ENCODE data around the gene MRPL48.
"Not testable (repeated sequence)": the region's sequence is repeated elsewhere in the genome, so short reads cannot be mapped to it uniquely, and the experiment has no call there.

Gene MRPL48

DNA sequence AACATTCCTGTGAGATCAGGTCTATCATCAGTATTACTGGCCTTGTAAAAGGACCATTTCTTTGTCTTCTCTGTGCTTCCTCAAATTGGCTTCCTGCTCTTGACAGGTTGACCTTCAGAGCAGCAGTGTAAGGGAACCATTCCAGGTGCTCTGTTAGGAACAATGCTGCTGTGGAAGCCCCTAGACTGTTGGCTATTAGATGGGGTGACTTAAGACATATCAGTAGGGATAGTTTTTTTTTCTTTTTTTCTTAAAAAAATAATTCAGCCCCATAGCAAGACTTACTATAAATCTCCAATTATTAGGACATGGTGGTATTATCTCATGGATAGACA lies 51.4 kb downstream of the MRPL48 start:
- DNase-seq (ENCODE audit: low read depth), result no peak

DNA sequence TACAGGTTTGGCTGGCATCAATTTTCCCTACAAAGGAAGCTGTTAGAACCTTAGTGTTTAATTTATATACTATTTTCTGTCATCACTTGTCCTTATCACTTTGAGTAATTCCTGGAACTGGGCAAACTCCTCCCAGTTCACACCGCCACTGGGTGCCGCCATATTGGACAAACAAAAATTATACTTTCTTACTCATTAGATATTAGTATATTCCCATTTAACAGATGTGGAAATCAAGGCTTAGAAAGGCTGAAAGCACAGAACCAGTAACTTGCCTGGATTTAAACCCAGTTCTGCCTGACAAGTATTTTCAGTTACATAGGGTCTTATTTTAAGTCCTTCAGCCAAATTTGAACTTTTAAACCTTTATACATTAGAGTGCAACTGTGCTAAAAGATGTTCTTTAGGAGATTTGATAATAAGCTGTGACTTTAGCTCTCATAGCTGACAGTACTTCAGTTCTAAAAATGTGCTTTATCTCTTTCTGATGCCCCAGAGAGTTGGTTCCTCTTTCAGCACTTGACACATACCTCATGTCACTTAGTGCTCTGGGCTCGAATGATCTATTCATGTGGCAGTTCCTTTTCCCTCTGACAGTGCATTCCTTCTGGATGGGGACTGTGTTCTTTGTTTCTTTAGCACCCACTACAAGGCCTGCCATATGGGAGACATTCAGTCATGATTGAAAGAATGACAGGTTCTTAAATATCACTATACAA lies 63.5 kb downstream of the MRPL48 start:
- DNase-seq (ENCODE audit: low read depth), result no peak

DNA sequence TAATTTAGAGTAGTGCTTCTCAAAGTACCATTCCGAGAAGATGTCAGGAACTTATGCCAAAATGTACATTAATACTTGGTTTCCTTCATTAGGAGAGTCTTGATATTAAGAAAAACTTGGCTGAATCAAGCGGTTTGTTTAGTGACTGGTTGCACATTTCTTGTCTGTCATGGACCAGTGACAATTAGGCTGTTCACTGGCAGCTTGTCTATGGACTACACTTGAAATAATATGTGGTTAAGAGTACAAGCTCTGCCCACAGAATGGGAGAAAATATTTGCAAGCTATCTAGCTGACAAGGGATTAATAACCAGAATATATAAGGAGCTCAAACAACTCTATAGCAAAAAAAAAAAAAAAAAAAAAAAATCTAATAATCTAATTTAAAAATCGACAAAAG lies 64.4 kb downstream of the MRPL48 start:
- no peak for DNase-seq (ENCODE audit: low read depth)

DNA sequence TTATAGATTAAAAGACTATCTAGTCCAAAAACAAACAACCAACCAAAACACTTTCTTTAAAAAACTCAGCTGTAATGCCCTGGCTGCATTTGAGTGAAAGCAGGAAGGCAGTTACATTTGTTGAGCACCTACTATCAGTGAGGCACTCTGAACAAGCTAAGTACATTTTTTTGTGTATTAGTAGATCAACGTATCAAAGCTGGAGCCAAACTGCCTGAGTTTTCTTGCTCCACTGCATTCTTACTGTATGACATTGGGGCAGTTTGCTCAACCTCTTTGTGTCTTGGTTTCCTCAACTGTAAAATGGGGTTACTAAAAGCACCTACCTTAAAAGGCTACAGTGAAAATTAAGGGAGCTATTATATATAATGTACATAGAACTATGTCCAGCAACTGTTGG lies 67.0 kb downstream of the MRPL48 start:
- DNase-seq (ENCODE audit: low read depth), result no peak

DNA sequence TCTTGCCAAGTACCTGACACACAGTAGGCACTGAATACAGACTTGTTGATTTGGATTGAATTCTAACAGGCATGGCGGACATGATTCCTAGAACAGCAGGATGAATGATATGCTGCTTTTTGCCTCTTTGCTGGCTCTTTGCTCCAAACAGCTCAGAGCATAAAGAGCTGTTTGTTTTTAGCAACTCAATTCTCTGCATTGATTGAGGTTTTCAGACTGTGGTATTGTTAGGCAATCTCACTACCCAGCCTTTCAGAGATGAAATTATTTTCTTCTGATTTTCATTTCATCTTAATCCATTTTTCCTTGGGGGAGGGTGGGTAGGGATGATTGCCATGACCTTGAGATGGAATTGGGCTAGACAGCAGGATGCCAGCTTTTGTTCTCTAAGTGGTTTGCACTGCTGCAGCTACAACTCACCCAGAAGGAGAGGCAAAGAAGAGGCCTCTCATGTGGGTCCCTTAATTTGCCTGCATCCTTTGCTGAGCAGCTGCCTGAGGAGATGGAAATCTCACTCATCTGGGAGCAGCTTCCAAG lies 68.4 kb downstream of the MRPL48 start:
- DNase-seq (ENCODE audit: low read depth), result no peak

DNA sequence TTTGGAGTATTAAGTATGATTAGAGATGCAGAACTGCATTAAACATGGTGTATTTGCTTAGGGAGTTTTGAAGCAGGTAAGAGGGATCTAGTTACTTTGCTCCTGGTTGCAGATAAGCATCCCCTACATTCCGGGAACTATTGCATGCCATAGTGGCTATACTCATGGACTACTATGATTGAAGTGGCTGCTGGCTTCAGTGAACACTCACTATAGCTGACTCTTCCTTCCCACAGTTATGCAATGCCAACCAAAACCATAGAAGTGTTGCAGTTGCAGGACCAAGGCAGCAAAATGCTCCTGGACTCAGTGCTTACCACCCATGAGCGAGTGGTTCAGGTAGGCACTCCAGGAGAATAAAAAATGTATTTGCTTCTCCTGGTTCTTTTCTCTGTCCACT lies 72.0 kb downstream of the MRPL48 start:
- no peak for DNase-seq (ENCODE audit: low read depth)

DNA sequence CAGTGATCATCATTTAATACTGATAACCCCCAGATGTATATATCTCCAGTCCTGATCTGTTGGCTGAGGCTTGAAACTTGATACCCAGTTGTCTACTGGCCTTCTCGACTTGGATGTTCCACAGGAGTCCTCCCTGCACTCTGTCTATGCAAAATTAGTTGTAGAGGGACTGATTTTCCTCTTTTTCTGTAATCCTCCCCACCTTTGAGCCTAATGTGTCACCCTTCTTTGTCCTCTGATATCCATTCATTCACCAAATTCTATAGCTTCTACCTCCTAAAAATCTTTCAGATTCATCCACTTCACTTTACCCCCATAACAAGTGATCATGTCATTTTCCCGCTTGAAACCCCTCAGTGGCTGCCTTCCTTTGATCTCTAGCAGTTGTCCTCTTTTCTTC lies 72.5 kb downstream of the MRPL48 start:
- DNase-seq (ENCODE audit: low read depth), result no peak

DNA sequence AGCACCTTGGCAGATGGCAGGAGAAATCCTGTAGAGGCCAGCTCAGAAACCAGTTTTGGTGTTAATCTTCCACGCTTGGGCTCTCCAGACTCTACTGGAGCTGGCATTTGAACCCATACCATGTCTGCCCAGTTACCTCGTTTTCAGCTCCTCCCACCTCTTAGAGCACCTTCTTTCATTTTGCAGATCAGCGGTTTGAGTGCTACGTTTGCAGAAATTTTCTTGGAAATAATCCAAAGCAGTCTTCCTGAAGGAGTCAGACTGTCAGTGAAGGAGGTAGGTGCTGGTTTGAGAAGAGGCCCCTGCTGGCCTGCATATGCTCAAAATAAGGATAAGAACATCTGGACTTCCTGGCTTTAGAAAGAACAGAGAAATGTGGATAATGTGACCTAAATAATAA lies 75.3 kb downstream of the MRPL48 start:
- DNase-seq (ENCODE audit: low read depth), result no peak

DNA sequence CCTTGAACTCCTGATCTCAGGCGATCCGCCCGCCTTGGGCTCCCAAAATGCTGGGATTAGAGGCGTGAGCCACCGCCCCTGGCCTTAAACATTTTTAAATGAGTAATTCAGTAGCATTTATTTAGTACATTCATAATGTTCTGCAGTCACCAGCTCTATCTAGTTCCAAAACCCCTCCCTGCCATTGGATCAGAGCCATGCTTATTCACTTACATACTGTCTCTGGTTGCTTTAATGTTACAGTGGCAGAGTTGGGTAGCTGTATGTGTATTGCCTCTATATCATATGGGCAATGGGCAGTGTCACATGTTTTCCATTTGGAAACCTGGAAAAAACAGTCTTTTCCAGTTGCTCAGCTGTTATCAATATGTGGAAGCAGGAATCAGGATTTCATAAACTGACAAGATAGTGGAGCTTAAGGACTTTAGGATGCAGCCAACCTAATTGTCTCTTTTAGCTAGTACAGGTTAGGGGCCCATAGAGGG lies 78.5 kb downstream of the MRPL48 start:
- DNase-seq (ENCODE audit: low read depth), result no peak

DNA sequence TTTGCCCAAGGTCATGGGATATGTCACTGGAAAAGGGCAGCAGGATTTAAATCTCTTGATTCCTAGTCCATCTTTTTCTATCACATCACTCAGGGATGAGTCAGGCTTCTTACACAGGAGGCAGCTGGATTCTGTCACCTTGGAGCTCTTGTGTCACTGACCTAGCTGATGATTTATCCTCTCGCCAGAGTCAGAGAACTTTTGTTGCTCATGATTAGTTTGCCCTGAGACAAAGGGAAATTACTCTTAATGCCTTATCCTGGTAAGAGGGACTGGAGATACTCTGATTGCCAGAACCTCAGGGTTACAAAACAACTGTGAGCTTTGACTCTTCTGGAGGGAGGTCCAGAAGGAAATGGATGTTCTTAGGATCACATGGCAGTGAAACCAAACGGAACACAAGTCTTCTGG lies 78.9 kb downstream of the MRPL48 start:
- DNase-seq (ENCODE audit: low read depth), result no peak

DNA sequence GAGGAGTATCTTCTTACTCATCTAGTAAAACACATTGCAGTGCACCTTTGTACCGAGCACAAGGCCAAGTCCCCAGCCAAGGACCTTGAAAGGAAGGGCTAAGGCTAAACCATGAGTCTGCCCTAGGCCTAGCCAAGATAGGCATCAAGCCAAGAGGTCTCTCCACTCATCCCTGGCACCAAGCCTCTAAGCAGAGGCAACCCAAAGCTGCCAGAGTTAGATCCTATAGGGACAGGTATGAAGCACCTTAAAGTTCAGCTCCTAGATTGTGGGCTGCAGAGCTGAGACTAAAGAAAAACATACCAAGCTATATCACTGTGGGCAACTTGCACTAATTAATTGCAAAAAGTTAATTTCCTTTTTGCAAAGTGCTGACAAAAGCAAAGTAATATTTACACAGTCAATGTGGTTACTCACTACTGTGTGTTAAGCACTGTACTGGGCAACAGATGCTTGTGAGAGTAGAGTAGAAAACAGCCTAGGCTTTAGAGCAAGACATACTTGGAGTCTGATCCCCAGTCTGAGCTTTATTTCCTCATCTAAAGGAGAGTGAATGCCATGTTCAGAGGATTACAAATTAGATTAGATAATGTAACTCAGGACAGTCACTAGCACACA lies 81.8 kb downstream of the MRPL48 start:
- DNase-seq (ENCODE audit: low read depth), result no peak

DNA sequence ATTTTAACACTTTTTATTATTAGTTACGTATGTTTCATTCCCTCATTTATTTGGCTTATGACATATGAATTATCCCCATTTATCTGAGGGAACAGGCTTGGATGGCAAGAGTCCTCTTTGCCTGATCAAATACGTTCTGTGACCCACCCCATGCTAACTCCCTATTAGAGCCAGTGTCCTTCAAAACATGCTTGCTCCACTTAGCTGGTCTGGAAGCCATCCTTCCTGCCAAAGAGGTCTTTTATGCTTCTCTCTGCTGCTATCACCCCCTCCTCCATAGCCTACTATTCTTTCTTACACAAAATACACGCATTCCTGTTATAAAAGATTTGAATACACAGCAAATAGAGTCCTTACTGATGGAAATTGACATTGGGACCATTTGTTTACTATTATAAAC lies 82.6 kb downstream of the MRPL48 start:
- DNase-seq (ENCODE audit: low read depth), result no peak

DNA sequence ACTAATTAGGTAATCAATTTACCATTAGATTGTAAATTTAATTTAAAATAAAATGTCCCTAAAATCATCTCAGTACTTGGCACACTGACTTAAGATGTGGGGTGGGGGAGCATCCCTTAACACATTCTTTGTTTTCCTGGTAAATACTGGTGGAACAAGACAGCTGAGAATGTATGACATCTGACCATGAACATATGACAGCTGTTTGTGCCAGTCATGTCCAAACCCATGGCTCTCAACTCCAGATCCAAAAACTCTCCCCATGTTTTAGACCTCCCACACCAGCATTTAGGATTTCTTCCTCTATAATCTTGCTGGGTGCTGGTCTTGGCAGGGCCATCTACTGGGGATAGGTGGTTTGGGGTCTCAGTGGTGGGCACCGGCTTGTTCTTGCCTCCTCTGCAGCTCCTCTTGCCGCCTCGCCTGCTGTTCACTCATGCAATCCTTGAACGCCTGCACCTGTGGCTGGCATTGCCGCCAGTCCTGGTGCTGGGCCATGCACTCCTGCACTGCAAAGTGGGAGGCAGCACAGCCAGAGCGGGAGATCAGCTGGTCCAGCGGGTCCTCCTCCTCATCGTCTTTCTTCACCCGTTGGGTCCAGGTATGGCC lies 85.2 kb downstream of the MRPL48 start:
- DNase-seq (ENCODE audit: low read depth), result no peak

DNA sequence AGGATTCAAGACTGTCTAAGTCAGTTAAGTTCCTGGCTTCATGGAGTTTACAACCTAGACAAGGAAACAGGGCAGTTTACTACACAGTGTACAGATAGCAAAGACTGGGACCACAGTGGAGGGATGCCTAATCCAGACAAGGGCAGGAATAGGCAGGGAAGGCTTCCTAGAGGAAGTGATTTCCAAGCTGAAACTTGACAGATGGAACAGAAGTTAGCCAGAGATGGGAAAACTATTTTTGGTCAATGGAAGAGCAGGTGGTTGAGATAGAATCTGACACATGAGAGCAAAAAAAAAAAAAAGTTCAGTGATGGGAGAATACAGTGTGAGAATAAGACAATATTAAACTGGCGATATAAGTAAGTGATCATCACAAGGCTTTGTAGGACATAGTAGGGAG lies 87.7 kb downstream of the MRPL48 start:
- no peak for DNase-seq (ENCODE audit: low read depth)

DNA sequence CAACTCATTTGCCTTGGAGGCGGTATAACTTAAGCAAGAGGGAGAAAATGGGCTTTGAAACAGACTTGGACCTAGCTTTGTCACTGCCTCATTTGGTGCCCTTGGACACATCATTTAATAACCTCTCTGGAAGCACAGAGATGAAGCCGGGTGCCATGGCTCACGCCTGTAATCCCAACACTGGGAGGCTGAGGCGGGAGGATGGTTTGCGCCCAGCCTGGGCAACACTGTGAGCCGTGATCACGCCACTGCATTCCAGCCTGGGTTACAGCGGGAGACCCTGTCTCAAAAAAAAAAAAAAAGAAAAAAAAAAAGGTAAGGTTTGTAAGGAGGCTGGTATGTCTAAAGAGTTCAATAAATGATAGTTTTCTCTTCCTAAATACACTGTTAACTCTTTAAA lies 88.2 kb downstream of the MRPL48 start:
- DNase-seq (ENCODE audit: low read depth), result no peak

DNA sequence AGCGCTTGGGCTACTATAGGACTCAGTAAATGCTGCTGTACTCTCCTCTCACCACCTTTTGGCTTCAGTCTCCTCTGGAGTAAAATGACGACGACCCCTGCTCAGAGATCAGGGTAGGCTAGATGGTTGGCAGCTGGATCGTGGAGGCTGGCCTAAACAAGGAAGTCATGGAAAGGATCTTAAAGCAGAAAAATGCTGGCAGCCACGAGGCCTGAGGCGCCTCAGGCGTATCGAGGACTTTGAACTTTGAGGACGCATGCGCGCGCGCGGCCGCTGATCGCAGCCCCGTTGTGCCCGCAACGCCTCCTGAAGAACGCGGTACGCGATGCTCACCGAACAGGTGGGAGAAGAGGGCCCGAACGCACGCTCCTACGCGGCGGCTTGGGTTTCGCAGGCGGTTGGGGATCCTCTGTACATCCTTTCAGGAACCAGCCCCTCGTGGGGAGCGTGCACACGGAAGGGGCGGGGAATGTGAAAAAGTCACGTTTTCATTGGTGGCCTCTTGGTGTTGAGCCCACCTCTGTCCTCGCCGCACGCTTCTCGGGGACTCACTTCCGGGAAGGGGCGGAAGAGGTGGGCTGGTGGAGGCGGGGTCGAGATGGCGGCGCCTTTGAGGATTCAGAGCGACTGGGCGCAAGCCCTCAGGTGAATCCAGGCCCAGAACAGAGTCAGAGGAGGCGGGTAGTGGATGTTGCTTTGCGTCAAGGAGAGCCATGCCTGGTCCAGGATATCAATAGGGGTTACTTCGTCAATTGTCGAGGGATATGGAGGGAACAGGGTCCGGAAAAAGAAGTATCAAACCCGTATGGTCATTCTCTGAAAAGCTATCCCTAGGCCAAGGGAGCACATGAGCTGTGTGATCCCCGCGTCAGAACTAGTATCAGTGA lies 89.0 kb downstream of the MRPL48 start, which contains the start of the genes COA4 and PAAF1:
TSS of gene COA4 (minus strand) at position 423 of the 887 bp plus-strand sequence. CDS start 3,468 bp downstream, outside the sequence.
TSS of gene PAAF1 (plus strand) at position 576 of the 887 bp plus-strand sequence. CDS start at position 599, 23 bp downstream.
- peak; percentile 91 for DNase-seq (ENCODE audit: low read depth)

DNA sequence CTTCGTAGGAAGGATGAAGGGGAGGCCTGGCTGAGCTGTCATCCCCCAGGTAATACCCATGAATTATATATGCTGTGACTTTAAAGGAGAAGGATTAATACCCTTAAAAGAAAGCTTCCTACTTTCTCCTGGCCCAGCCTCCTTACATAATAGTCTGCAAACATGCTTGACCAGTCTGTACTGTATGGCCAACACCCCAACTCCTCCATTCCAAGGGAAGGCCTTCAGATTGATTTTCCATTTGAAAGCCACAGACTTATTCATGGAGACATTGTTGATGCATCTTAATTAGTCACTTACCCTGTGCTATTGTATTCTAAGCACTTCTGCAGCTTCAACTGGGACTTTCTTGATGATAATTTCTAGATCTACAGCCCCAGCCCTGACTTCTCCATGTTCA lies 91.1 kb downstream of the MRPL48 start:
- no peak for DNase-seq (ENCODE audit: low read depth)

DNA sequence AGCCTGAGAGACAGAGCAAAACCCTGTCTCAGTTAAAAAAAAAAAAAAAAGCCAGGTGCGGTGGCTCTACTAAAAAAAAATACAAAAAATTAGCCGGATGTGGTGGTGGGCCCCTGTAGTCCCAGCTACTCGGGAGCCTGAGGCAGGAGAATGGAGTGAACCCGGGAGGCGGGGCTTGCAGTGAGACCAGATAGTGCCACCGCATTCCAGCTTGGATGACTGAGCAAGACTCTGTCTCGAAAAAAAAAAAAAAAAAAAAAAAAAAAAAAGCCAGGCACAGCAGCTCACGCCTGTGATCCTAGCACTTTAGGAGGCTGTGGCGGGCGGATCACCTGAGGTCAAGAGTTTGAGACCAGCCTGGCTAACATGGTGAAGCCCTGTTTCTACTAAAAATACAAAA lies 92.8 kb downstream of the MRPL48 start:
- DNase-seq (ENCODE audit: low read depth), result not testable (repeated sequence)

DNA sequence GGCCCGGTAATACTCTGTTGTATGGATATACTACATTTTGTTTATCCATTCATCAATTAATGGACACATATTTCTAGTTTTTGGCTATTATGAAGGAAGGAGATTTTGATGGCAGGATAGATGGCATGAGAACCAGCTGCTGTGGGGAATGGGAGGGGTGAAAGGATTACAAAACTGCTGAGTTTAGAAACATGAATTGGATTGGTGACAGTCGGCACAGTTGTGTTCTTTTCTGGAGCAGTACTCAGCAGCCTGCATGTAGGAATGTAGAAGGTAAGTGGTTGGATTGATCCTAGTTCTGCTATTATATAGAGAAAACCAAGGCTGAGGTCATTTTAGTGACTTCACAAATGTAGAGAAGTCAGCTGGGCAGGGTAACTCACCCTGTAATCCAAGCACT lies 96.2 kb downstream of the MRPL48 start:
- DNase-seq (ENCODE audit: low read depth), result no peak

DNA sequence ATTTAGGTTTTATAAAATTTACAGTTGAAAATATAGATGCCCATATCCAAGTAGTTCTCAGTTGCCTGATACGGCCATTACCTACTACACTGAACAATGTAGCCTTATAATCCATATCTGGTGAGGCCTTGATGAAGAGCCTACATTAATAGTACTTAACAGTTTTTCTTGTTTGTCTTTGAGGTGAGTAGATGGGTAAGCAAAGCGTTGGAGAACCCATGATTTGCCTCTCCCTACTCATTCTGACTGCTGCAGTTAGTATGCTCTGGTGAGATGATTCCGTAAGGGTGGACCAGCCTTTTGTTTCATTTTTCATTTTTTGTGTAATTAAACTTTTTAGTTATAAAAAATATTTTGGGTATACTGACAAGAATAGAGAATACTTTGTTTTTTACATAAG lies 100.6 kb downstream of the MRPL48 start:
- DNase-seq (ENCODE audit: low read depth), result no peak

DNA sequence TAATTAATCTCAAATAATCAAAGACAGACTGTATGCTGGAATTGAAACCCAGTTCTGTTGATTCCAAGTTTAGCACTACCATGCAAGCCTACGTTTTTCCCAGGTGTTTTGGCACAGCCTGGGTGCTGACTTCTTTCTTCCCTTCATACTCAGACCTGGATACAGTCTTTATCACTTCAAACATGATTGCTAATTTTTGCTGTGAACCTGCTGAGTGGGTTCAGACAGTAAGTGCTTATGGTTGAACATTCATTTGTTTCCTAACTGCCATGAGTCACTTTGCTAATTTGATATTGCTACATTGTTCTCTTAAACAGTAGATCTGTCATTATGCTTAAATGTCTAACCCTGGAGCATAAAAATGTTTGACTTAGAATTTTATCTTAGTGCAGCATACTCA lies 101.3 kb downstream of the MRPL48 start:
- no peak for DNase-seq (ENCODE audit: low read depth)

DNA sequence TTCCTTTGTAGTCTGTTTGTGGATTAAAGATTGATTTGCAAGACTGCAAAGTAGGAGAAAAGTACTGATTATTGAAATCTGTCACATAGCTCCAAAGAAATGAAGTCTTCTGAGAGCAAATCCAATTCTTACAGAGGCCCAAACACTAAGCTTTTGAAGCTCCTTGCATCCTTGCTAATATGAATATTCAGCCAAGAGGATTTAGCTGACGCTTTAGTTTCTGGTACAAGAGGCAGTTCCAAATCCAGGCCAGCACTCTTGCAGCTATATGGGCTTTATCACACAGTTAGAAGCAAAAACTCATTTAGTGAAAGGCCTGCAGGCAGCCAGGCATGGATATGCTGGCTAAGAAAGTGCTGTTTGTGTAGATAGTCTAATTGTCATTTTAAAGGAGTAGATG lies 101.9 kb downstream of the MRPL48 start:
- DNase-seq (ENCODE audit: low read depth), result no peak
